ENCODE measurements around the gene MRLN.
"Not testable (repeated sequence)": the region's sequence is repeated elsewhere in the genome, so short reads cannot be mapped to it uniquely, and the experiment has no call there.

- TF ChIP-seq CTCF, POLR2A (IDR thresholded peaks at IDR 0.05): not testable (repeated sequence)
These were observed 35.7 kb upstream of the MRLN start for GRCh38 chr10:59788914-59789313.

Measured in esophagus squamous epithelium (tissue), 4 donors.